GM21737 (cell line): ENCODE measurements around the gene ANGPTL1.

ENCODE experiments used
- ATAC-seq: cut with Tn5 transposase; IDR thresholded peaks from one replicate; pipeline ENCODE4 v1.9.1; 2021; ENCODE audit warnings: mild to moderate bottlenecking, moderate library complexity; ENCODE audit not compliant: unreplicated experiment

ANGPTL1 gene

GRCh38 chr1:178870944-178871343 lies at the start of gene ANGPTL1:
Gene ANGPTL1 (minus strand): TSS chr1:178871077. CDS start chr1:178865776, 5,301 bp downstream.
- no peak for ATAC-seq

- ATAC-seq, result no peak
Observed at GRCh38 chr1:178919581-178919980, 48.7 kb upstream of the ANGPTL1 start.

- no peak for ATAC-seq
Observed at GRCh38 chr1:178918955-178919354, 48.1 kb upstream of the ANGPTL1 start.

- ATAC-seq, result no peak
Observed at GRCh38 chr1:178918308-178918707, 47.4 kb upstream of the ANGPTL1 start.

GRCh38 chr1:178916448-178917174 lies 45.7 kb upstream of the ANGPTL1 start:
- peak; percentile 47 for ATAC-seq

GRCh38 chr1:178912597-178912996 lies 41.7 kb upstream of the ANGPTL1 start:
- ATAC-seq, result no peak

GRCh38 chr1:178910023-178910422 lies 39.1 kb upstream of the ANGPTL1 start:
- ATAC-seq, result no peak

GRCh38 chr1:178908358-178908757 lies 37.5 kb upstream of the ANGPTL1 start:
- no peak for ATAC-seq

GRCh38 chr1:178901482-178902125 lies 30.7 kb upstream of the ANGPTL1 start:
- no peak for ATAC-seq

- ATAC-seq, result no peak
Observed at GRCh38 chr1:178899402-178899801, 28.5 kb upstream of the ANGPTL1 start.

GRCh38 chr1:178898401-178898800 lies 27.5 kb upstream of the ANGPTL1 start:
- no peak for ATAC-seq

GRCh38 chr1:178895928-178896327 lies 25.1 kb upstream of the ANGPTL1 start:
- no peak for ATAC-seq

- no peak for ATAC-seq
Observed at GRCh38 chr1:178886551-178886950, 15.7 kb upstream of the ANGPTL1 start.

GRCh38 chr1:178885869-178886268 lies 15.0 kb upstream of the ANGPTL1 start:
- no peak for ATAC-seq

GRCh38 chr1:178881950-178882349 lies 11.1 kb upstream of the ANGPTL1 start:
- ATAC-seq, result no peak

GRCh38 chr1:178877896-178878295 lies 7.0 kb upstream of the ANGPTL1 start:
- ATAC-seq, result no peak

- ATAC-seq, result no peak
Observed at GRCh38 chr1:178875936-178876335, 5.1 kb upstream of the ANGPTL1 start.

- no peak for ATAC-seq
Observed at GRCh38 chr1:178874966-178875365, 4.1 kb upstream of the ANGPTL1 start.

GRCh38 chr1:178871551-178872320 lies 859 bp upstream of the ANGPTL1 start:
- ATAC-seq, result no peak

- no peak for ATAC-seq
Observed at GRCh38 chr1:178870221-178870620, 656 bp downstream of the ANGPTL1 start.

- ATAC-seq, result no peak
Observed at GRCh38 chr1:178869119-178869697, 1.7 kb downstream of the ANGPTL1 start.
